Spleen (tissue), 11 donors: ENCODE measurements around the gene SLC5A7. TPM values are rescaled to one million over a fixed set of nuclear protein-coding genes. Genes with fewer than 3 reads are reported as not detected.
A peak's percentile ranks its signal among the peaks of the same experiment; 100 is the strongest.

Experiments
- DNase-seq: peaks from one replicate; pipeline ENCODE4 v3.0.0-alpha.2; 2020
- H3K27ac ChIP-seq, 8 donors: fragments of 200-600 bp; sonication (generic) in 7 of 8; 1 replicate in 4 of 8; 2 replicates in 4 of 8; pipeline versions ENCODE4 v1.5.0 to v1.8.0; 2016 to 2021; ENCODE audit warnings: inconsistent platforms in 4 of 8, mild to moderate bottlenecking in 4 of 8, moderate library complexity in 1 of 8
- H3K27me3 ChIP-seq, 7 donors: fragments of 200-600 bp; sonication (generic) in 6 of 7; replicated peaks in 1 of 7; 1 replicate in 4 of 7; 2 replicates in 3 of 7; pipeline versions ENCODE4 v1.5.0 to v1.8.0; 2016 to 2021; ENCODE audit warnings: inconsistent platforms in 3 of 7, mild to moderate bottlenecking in 1 of 7
- H3K36me3 ChIP-seq, 6 donors: fragments of 200-600 bp; sonication (generic) in 5 of 6; 1 replicate in 4 of 6; 2 replicates in 2 of 6; pipeline versions ENCODE4 v1.5.0 to v1.8.0; 2016 to 2021; ENCODE audit warnings: inconsistent platforms in 2 of 6
- H3K4me1 ChIP-seq, 6 donors: fragments of 200-600 bp; sonication (generic) in 5 of 6; 1 replicate in 3 of 6; 2 replicates in 3 of 6; pipeline versions ENCODE4 v1.5.0 to v1.8.0; 2016 to 2021; ENCODE audit warnings: inconsistent platforms in 3 of 6
- H3K4me3 ChIP-seq, 8 donors: fragments of 200-600 bp; sonication (generic) in 7 of 8; 1 replicate in 4 of 8; 2 replicates in 4 of 8; pipeline versions ENCODE4 v1.5.0 to v1.8.0; 2016 to 2021; ENCODE audit warnings: inconsistent platforms in 4 of 8, mild to moderate bottlenecking in 4 of 8, moderate library complexity in 2 of 8
- H3K9me3 ChIP-seq, 8 donors: fragments of 200-600 bp; sonication (generic) in 7 of 8; 1 replicate in 4 of 8; 2 replicates in 4 of 8; pipeline versions ENCODE4 v1.5.0 to v1.8.0; 2016 to 2021; ENCODE audit warnings: inconsistent platforms in 4 of 8
- POLR2A ChIP-seq, 3 donors: fragments of 450-650 bp; IDR thresholded peaks; one replicate each; pipeline ENCODE4 v1.5.1; 2017; ENCODE audit warnings: antibody characterized with exemption in 3 of 3, mild to moderate bottlenecking in 1 of 3
- POLR2AphosphoS5 ChIP-seq, 3 donors: sonication (generic); formaldehyde crosslinking; IDR thresholded peaks; one replicate each; pipeline ENCODE4 v1.5.1; 2017; ENCODE audit warnings: antibody characterized with exemption in 3 of 3
- WGBS, 5 donors: extraction: QIAGEN DNeasy Blood & Tissue Kit in 3 of 5; methylation state at CpG; one replicate each; pipeline versions ENCODE4 v1.1.5 to v1.1.7; 2013 to 2018; 5-methylcytosine and 5-hydroxymethylcytosine counted together
- intact Hi-C: fragments of 100-400 bp; cut with DNase I; formaldehyde crosslinking; loops from one replicate; pipeline ENCODE4 v1.15.0; 2023; ENCODE audit warnings: low total_unique reads
- polyA plus RNA-seq, 3 donors: library from polyadenylated mRNA; stranded (reverse); fragments of 200-250 nt; gene quantifications; one replicate each; pipeline ENCODE4 v1.2.1, GENCODE V29; 2013
- total RNA-seq, 7 donors: library from RNA; depleted of rRNA in 3 of 7; stranded (reverse); fragments of >200 nt in 3 of 7; fragmentation: NEBNext Ultra II Directional in 4 of 7; extraction: Animal tissue kit (Norgen Biotek cat#: 25700) in 4 of 7; gene quantifications; one replicate each; pipeline versions ENCODE4 v1.1.0 to v1.2.1, GENCODE V29; 2016 to 2021
- TF ChIP-seq, protein P1 (sequence below), 11 experiments: fragments of 200-600 bp in 7 of 11; fragments of 450-650 bp in 4 of 11; sonication (generic) in 4 of 11; IDR thresholded peaks in 8 of 11; conservative IDR thresholded peaks in 3 of 11; 1 replicate in 7 of 11; 2 replicates in 4 of 11; pipeline versions ENCODE4 v1.4.0 to v1.8.0; 2016 to 2021; ENCODE audit warnings: antibody characterized with exemption in 11 of 11, inconsistent platforms in 4 of 11, mild to moderate bottlenecking in 1 of 11
- donor health status: healthy with polysubstance abuse.
- donor health status: DM: no; HTN: no; CAD: no; lungs with moderate emphysema.
- donor health status: DM: no; HTN: no; CAD: no.
- donor health status: Bipolar disorder and iron deficiency.
- donor health status: healthy.
- donor health status: DM: no; HTN: no; CAD: no.
- donor health status: DM: yes; HTN: yes; CAD: no.

The SLC5A7 gene
- total and polyA plus RNA-seq, 10 donors: 0.02 TPM; not detected in 9

DNA sequence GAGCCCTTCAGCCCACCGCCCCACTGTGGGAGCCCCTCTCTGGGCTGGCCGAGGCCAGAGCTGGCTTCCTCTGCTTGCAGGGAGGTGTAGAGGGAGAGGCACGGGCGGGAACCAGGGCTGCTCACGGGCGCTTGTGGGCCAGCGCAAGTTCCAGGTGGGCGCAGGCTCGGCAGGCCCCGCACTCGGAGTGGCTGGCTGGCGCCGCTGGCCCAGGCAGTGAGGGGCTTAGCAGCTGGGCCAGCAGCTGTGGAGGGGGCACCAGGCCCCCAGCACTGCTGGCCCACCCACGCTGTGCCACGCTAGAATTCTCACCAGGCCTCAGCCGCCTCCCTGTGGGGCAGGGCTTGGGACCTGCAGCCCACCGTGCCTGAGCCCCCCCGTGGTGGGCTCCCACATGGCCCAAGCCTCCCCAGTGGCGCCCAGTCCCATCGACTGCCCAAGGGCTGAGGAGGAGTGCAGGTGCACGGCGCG, 45.2 kb downstream of the SLC5A7 start:
- WGBS, 5 donors: 93 to 100% (median 94%) methylated on average over 4 to 23 of the region's 23 CpGs
- H3K36me3 ChIP-seq: no peaks in the 10 kb centered on the region
- DNase-seq: peak; percentile 70
- peaks cover 0 to 13% (median 3%) of the 10 kb centered on the region in 8 donors for H3K9me3 ChIP-seq
- H3K4me3 ChIP-seq: no peak overlapping the region
- H3K27ac ChIP-seq: no peak overlapping the region
- H3K27me3 ChIP-seq: no peaks in the 10 kb centered on the region
- TF ChIP-seq, protein P1, sequence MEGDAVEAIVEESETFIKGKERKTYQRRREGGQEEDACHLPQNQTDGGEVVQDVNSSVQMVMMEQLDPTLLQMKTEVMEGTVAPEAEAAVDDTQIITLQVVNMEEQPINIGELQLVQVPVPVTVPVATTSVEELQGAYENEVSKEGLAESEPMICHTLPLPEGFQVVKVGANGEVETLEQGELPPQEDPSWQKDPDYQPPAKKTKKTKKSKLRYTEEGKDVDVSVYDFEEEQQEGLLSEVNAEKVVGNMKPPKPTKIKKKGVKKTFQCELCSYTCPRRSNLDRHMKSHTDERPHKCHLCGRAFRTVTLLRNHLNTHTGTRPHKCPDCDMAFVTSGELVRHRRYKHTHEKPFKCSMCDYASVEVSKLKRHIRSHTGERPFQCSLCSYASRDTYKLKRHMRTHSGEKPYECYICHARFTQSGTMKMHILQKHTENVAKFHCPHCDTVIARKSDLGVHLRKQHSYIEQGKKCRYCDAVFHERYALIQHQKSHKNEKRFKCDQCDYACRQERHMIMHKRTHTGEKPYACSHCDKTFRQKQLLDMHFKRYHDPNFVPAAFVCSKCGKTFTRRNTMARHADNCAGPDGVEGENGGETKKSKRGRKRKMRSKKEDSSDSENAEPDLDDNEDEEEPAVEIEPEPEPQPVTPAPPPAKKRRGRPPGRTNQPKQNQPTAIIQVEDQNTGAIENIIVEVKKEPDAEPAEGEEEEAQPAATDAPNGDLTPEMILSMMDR (IDR thresholded peaks at IDR 0.05 in 8 of 11, conservative IDR thresholded peaks at IDR 0.05 in 3 of 11): no peak
- TF ChIP-seq POLR2A (IDR thresholded peaks at IDR 0.05) (no peak), POLR2AphosphoS5 (IDR thresholded peaks at IDR 0.05) (no peak)
- no peaks in the 10 kb centered on the region for H3K4me1 ChIP-seq
- intact Hi-C loops: no loop called here

DNA sequence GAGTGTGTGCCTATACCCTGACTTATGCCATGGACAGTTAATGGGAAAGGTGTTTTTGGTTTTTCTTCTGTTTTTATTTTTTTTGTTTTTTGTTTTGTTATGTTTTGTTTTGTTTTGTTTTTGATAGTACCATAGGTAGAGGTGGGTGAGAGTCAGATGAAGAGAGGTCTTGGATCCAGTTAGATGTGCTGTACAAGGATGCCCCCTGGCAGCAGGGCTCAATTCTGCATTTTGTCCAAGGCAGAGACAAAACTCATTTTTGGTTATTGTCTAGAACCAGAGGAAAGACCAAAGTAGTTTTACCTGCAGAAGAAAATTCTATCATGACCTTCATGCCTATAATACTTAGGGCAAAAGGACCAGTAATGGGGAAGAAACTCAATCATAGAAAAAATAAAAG, 48.5 kb downstream of the SLC5A7 start:
- no peak overlapping the region for H3K4me3 ChIP-seq
- DNase-seq: no peak
- no peaks in the 10 kb centered on the region for H3K27me3 ChIP-seq
- no peak overlapping the region for H3K27ac ChIP-seq
- intact Hi-C loops: no loop called here
- TF ChIP-seq, protein P1 (IDR thresholded peaks at IDR 0.05 in 8 of 11, conservative IDR thresholded peaks at IDR 0.05 in 3 of 11): no peak
- TF ChIP-seq POLR2AphosphoS5 (IDR thresholded peaks at IDR 0.05): no peak
- no peak for TF ChIP-seq POLR2A (IDR thresholded peaks at IDR 0.05)
- no peaks in the 10 kb centered on the region for H3K4me1 ChIP-seq
- H3K36me3 ChIP-seq: no peaks in the 10 kb centered on the region
- H3K9me3 ChIP-seq: peaks cover 0 to 13% (median 3%) of the 10 kb centered on the region in 8 donors

DNA sequence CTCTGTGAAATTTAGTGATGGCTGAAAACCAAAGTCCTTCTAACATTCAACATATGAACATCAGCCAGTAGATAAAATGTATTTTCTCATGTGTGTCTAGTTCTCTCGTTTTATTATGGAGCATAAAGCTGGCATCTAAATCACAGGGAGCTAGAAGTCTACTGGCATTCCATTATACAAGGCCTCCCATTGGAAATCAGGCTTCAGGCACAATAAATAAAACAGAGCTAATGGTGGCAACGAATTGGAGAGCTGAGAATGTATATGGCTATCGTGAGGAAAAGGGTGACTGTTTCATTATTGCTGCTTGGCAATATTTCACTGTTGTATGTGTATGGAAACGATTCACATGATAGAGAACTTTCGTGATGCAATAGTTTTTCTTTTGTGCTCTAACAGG, 62.4 kb downstream of the SLC5A7 start:
- 64 to 80% (median 71%) methylated on average over 5 of the region's 5 CpGs for whole genome bisulfite sequencing, 5 donors
- no peaks in the 10 kb centered on the region for H3K36me3 ChIP-seq
- no peak for DNase-seq
- no peaks in the 10 kb centered on the region for H3K27me3 ChIP-seq
- no peaks in the 10 kb centered on the region for H3K4me1 ChIP-seq
- H3K27ac ChIP-seq: no peak overlapping the region
- no peak overlapping the region for H3K4me3 ChIP-seq
- TF ChIP-seq, protein P1 (IDR thresholded peaks at IDR 0.05 in 8 of 11, conservative IDR thresholded peaks at IDR 0.05 in 3 of 11): no peak
- TF ChIP-seq POLR2AphosphoS5 (IDR thresholded peaks at IDR 0.05) (no peak), POLR2A (IDR thresholded peaks at IDR 0.05) (no peak)
- intact Hi-C loops: no loop called here
- peaks cover 0 to 19% (median 8%) of the 10 kb centered on the region in 8 donors for H3K9me3 ChIP-seq

DNA sequence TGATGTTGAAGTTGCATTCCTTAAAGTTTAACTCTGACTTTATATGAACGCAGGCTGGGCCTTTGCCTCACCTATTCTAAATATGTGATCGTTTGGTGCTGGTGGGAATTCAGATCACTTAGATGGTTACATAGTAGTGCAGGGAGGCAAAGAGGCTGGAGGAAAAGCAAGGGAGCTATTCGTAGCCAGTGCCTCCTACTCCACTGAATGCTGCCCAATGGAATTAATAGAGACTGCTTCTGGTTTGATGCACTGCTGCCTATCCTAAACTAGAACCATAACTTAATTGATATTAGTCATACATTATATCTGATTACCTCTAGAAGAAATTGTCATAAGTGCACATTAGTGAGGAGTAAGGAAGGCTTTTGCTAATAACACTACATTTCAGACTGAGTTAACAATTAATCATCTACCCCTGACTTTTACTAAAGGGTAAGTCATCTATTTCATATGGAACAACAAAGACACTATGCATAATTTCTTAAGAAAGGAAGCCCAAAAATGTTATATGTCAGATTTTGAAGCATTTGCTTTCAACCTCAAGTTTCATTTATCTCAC, 72.3 kb downstream of the SLC5A7 start:
- Histone ChIP-seq H3K9me3 (no peaks in the 10 kb centered on the region), H3K27me3 (no peaks in the 10 kb centered on the region), H3K36me3 (no peaks in the 10 kb centered on the region), H3K4me1 (no peaks in the 10 kb centered on the region), H3K4me3 (no peak overlapping the region), H3K27ac (no peak overlapping the region)
- DNase-seq: no peak
- 76 to 85% (median 81%) methylated on average over 3 of the region's 3 CpGs for WGBS, 5 donors
- TF ChIP-seq POLR2A (IDR thresholded peaks at IDR 0.05) (no peak), POLR2AphosphoS5 (IDR thresholded peaks at IDR 0.05) (no peak)
- TF ChIP-seq, protein P1 (IDR thresholded peaks at IDR 0.05 in 8 of 11, conservative IDR thresholded peaks at IDR 0.05 in 3 of 11): no peak
- intact Hi-C loops: no loop called here
